ENCODE measurements around the gene NUDCD3.

NUDCD3 gene

DNA sequence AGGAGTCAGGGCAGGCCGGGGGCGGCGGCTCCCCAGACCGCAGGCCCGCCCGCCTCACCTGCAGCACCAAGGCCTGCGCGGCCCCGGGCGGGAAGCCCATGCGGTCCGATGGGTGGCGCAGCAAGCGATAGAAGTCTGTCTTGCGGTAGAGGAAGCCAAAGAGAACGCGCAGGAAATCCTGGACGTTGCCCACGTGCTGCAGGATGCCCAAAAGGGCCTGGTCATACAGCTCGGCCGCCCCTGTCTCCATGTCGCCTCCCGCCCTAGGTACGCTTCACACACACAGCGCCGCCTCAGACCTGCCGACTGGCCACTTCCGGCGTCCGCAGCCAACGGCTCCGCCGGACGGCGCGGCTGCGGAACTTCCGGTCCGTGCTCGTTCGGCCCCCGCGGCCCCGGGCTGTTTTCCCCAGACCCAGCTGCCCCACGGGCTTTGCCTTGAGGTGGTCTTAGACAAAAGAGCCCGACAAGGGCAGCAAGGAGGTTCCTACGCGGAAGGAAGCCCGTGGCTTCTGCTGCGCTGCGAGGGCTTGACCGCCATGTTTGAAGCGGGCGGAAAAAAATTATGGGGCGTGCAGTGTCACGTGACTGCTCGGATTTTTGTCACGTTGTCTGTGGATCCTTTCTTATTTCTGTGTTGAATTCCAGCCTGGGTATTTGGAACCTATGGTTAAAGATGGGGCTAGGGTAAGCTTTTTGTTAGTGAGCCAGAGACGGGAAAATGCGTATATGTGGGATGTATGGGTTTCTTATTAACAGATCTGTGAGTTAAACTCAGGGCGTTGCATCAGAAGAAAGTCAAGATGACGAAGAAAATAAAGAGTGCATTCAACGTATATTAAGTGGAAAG is at the start of gene NUDCD3:
NUDCD3 (minus strand) TSS at position 308 of the 850 bp plus-strand sequence; CDS start at position 250, 58 bp downstream.
- TF ChIP-seq, protein P1, sequence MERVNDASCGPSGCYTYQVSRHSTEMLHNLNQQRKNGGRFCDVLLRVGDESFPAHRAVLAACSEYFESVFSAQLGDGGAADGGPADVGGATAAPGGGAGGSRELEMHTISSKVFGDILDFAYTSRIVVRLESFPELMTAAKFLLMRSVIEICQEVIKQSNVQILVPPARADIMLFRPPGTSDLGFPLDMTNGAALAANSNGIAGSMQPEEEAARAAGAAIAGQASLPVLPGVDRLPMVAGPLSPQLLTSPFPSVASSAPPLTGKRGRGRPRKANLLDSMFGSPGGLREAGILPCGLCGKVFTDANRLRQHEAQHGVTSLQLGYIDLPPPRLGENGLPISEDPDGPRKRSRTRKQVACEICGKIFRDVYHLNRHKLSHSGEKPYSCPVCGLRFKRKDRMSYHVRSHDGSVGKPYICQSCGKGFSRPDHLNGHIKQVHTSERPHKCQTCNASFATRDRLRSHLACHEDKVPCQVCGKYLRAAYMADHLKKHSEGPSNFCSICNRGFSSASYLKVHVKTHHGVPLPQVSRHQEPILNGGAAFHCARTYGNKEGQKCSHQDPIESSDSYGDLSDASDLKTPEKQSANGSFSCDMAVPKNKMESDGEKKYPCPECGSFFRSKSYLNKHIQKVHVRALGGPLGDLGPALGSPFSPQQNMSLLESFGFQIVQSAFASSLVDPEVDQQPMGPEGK (CRISPR knock-in tag; IDR thresholded peaks at IDR 0.05; ENCODE audit: borderline replicate concordance), result peak; percentile 71; the same call in 1 of the 2 replicates
- TF ChIP-seq ZFP3 (CRISPR knock-in tag; IDR thresholded peaks at IDR 0.05) (peak; percentile 88), TCF4 (CRISPR knock-in tag; IDR thresholded peaks at IDR 0.05; ENCODE audit: borderline replicate concordance) (0 out of 2 replicates have a peak, but pooled peaks have one; percentile 8), BACH2 (CRISPR knock-in tag; IDR thresholded peaks at IDR 0.05; ENCODE audit: borderline replicate concordance) (0 out of 2 replicates have a peak, but pooled peaks have one; percentile 67), ZFP30 (CRISPR knock-in tag; IDR thresholded peaks at IDR 0.05) (peak; percentile 26; the same call in 1 of the 2 replicates), ZNF8 (CRISPR knock-in tag; IDR thresholded peaks at IDR 0.05) (peak; percentile 65; the same call in 1 of the 2 replicates), GLIS3 (CRISPR knock-in tag; IDR thresholded peaks at IDR 0.05) (peak; percentile 60; the same call in 1 of the 2 replicates), SNAI2 (CRISPR knock-in tag; IDR thresholded peaks at IDR 0.05) (no peak), ARNTL (CRISPR knock-in tag; IDR thresholded peaks at IDR 0.05; ENCODE audit: borderline replicate concordance, low read depth) (peak; percentile 95), TOX (CRISPR knock-in tag; IDR thresholded peaks at IDR 0.05; ENCODE audit: borderline replicate concordance) (0 out of 2 replicates have a peak, but pooled peaks have one; percentile 6), CSDC2 (CRISPR knock-in tag; IDR thresholded peaks at IDR 0.05) (peak; percentile 92; the same call in 1 of the 2 replicates), ESRRG (CRISPR knock-in tag; IDR thresholded peaks at IDR 0.05) (no peak), PPARA (CRISPR knock-in tag; IDR thresholded peaks at IDR 0.05; ENCODE audit: borderline replicate concordance) (no peak), ZNF70 (CRISPR knock-in tag; IDR thresholded peaks at IDR 0.05) (no peak), ZC3H10 (CRISPR knock-in tag; IDR thresholded peaks at IDR 0.05) (no peak)
- TF ChIP-seq, protein P2, sequence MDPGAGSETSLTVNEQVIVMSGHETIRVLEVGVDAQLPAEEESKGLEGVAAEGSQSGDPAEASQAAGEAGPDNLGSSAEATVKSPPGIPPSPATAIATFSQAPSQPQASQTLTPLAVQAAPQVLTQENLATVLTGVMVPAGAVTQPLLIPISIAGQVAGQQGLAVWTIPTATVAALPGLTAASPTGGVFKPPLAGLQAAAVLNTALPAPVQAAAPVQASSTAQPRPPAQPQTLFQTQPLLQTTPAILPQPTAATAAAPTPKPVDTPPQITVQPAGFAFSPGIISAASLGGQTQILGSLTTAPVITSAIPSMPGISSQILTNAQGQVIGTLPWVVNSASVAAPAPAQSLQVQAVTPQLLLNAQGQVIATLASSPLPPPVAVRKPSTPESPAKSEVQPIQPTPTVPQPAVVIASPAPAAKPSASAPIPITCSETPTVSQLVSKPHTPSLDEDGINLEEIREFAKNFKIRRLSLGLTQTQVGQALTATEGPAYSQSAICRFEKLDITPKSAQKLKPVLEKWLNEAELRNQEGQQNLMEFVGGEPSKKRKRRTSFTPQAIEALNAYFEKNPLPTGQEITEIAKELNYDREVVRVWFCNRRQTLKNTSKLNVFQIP (CRISPR knock-in tag; IDR thresholded peaks at IDR 0.05; ENCODE audit: borderline replicate concordance, low read depth), result peak; percentile 96
- TF ChIP-seq, protein P3, sequence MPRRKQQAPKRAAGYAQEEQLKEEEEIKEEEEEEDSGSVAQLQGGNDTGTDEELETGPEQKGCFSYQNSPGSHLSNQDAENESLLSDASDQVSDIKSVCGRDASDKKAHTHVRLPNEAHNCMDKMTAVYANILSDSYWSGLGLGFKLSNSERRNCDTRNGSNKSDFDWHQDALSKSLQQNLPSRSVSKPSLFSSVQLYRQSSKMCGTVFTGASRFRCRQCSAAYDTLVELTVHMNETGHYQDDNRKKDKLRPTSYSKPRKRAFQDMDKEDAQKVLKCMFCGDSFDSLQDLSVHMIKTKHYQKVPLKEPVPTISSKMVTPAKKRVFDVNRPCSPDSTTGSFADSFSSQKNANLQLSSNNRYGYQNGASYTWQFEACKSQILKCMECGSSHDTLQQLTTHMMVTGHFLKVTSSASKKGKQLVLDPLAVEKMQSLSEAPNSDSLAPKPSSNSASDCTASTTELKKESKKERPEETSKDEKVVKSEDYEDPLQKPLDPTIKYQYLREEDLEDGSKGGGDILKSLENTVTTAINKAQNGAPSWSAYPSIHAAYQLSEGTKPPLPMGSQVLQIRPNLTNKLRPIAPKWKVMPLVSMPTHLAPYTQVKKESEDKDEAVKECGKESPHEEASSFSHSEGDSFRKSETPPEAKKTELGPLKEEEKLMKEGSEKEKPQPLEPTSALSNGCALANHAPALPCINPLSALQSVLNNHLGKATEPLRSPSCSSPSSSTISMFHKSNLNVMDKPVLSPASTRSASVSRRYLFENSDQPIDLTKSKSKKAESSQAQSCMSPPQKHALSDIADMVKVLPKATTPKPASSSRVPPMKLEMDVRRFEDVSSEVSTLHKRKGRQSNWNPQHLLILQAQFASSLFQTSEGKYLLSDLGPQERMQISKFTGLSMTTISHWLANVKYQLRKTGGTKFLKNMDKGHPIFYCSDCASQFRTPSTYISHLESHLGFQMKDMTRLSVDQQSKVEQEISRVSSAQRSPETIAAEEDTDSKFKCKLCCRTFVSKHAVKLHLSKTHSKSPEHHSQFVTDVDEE (CRISPR knock-in tag; IDR thresholded peaks at IDR 0.05), result peak; percentile 87
- TF ChIP-seq, protein P4, sequence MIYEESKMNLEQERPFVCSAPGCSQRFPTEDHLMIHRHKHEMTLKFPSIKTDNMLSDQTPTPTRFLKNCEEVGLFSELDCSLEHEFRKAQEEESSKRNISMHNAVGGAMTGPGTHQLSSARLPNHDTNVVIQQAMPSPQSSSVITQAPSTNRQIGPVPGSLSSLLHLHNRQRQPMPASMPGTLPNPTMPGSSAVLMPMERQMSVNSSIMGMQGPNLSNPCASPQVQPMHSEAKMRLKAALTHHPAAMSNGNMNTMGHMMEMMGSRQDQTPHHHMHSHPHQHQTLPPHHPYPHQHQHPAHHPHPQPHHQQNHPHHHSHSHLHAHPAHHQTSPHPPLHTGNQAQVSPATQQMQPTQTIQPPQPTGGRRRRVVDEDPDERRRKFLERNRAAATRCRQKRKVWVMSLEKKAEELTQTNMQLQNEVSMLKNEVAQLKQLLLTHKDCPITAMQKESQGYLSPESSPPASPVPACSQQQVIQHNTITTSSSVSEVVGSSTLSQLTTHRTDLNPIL (CRISPR knock-in tag; IDR thresholded peaks at IDR 0.05; ENCODE audit: low read depth), result no peak

DNA sequence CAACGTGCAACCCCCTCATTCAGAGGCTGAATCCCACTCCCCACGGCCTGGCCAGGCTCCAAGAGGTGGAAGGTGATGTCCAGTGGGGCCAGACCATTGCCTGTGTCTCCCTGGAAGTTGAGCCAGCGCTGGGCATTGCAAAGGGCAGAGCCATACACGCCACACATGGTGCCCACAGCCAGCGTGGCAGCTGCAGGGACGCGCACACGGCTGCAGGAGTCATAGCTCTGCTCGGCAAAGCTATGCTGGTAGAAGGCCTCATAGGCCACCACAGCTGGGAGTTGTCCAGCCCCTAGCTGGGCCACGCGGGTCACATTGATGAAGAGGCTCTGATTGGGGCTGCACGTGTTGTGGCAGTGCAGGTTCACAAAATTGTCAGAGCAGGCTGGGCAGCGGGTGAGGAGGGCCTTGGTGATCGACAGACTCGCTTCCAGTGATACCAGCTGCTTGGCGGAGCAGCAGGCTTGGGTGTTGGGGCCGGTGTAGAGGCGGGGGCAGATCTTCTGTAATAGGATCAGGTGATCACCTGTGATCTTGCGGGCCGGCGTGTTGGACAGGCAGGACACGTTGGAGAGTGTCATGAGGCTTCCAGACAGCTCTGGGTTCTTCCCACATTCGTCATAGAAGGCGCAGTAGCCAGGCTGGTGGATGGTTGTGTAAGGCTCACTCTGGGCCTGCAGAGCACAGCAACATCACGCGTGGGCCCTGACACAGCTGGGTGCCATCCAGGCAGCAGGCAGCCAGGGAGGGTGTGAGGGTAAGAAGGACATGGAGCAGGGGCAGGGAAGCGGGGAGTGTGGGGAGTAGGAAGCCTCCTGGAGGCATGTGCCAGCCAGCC is 49.4 kb upstream of the NUDCD3 start:
- TF ChIP-seq ISL1 (CRISPR knock-in tag; IDR thresholded peaks at IDR 0.05), result no peak
- no peak for ATAC-seq

More for the DNA sequence above, at the start of gene NUDCD3:
- ATAC-seq, result peak; percentile 98

Data from SK-N-SH treated with all-trans-retinoic acid at 6 μM for 48 hours (cell line).